ENCODE data around the gene MIER2.

Gene MIER2

DNA sequence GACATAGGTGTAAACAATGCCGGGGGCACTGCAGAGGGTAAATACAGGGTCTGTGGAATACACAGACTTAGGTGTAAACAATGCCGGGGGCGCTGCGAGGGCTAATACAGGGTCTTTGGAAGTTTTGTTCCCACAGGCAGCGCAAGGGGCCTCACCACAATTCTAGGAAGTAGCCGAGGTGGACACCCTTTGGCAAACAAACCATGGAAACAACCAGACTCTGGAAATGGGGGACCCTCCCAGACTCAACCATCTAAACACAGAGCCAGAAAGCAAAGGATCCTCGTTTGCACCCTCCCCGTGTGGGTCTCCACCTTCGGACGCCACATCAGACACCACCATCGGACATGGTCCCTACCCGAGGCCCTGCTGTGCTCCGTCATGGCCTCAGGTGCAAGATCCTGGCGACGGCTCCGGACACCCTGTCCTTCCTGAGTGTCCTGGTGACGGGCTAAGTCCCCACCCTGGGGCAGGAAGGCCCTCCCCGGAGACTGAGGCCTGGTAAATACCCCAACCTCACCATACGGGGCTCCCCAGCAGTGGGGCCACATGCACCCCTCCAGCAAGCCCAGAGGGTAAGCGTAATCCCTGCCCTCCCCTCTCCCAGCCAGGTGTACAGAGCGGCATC lies 36.7 kb downstream of the MIER2 start:
- DNase-seq (ENCODE audit: low spot score): no peak

DNA sequence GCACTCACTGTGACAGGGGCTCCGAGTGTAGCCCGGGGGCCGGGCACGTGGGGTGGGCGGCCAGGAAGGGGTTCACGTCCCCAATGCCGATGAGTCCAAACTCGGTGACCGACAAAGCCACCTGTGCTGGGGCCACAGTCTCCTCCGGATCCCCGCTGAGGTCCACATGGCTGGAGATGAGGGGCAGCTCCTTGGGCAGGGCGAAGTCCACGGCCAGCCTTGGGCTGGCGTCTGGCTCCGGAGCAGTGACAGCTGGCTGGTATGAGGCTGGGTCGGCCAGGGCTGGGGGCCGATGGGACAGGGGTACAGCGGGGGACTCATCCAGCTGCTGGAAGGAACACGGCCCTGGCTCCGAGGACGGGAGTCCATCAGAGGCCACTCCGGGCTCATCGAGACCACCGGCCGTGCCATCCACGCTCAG lies 37.5 kb downstream of the MIER2 start:
- DNase-seq (ENCODE audit: low spot score): no peak

DNA sequence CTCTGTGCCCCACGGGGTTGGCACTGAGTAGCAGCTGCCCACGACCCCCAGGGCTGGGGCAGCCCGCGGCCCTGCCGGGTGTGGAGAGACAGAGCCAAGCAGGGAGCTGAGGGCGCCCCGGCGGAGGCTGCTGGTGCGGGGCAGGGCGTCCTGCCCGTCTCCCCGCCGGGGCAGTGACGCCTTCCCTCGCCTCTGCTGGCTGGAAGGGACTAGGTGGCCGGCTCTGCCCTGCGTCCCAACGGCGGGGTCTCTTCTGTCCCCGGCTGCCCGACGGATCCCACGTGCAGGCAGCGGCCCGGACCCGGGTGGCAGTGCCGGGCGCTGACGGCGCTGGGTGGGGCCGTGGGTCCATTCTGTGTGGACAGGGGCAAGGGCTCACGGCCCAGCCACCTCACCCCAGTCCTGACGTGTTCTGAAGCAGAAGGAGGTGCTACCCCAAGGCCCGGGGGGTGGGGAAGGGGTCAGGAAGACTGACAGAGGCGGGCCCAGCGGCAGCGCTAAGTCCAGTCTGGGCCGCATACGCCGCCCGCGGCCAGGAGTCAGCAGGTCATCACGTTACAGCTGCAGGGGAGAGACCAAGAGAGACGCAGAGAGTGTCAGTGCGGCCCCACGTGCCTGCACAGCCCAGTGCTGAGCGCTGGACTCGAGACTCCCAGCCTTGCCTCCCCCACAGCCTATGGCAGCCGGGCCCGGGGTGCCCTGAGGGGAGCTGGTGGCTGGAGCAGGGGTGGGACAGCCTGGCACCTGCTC lies 38.3 kb downstream of the MIER2 start:
- DNase-seq (ENCODE audit: low spot score): no peak

DNA sequence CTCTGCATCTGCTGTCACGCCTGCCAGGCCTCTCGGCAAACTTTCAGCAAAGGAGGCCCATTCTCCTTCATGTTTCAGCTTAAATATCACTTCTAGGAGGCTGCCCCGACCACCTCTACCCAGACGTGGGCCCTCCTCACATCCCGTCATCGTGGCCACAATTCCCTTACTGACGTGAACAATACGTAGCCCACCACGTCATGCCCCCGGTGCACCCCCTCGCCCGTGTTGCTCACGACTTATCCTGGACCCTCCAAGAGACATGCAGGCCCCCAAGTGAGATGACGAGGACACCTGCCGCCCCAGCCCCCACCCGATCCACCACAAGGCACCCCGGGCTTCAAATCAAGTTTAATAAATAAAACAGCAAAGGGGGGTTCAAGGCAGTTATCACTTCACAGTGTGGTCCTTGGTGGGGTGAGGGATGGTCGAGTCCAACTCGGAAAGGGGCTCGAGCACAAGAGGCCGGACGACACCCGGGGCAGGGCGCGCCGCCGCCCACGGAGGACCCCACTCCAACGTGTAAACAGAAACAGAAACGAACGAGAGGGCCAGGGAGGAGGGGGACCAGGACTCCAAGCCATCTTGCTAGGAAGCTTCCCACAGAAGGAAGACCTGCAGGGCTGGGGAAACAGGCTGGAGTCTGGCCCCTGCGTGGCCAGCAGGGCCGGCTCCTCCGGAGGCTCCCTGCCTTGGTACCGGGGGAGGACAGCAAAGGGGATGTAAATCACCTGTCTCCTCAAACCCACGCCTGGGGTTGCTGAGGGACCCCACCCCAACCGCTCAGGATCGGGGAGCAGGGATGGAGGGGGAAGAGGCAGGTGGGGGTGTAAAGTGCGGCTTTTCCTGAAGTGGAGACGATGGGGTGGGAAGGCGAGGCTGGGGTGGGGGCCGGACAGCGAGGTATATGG lies 39.1 kb downstream of the MIER2 start:
- DNase-seq (ENCODE audit: low spot score): no peak

DNA sequence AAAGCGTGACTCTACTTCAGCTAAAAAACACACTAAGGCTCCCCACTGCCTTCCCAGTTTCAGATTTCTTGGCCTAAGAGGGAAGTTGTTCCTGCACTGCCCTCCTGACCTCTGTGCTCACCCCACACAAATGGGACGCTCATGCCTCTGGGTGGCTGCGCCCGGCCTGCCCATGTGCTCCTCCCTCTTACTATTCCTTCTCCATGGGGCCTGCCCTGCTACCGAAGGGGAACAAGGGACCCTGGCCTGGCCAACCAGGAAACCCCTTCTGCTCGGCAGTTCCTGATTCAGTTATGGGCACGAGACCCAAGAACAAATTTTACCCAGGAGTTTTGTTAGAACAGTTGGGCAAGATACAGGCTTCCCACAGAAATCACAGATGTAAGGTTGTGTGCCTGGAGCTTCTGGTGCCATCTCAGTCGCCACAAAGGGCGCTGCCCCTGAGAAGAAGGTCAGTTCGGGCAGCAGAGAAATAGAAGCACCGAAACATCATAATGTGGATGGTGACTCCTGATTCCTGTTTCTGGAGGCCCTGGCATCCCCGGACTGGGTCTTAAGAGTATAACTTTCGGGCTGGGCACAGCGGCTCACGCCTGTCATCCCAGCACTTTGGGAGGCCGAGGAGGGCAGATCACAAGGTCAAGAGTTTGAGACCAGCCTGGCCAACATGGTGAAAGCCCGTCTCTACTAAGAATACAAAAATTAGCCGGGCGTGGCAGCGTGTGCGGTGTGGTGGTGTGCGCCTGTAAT lies 47.9 kb downstream of the MIER2 start:
- DNase-seq (ENCODE audit: low spot score): no peak

DNA sequence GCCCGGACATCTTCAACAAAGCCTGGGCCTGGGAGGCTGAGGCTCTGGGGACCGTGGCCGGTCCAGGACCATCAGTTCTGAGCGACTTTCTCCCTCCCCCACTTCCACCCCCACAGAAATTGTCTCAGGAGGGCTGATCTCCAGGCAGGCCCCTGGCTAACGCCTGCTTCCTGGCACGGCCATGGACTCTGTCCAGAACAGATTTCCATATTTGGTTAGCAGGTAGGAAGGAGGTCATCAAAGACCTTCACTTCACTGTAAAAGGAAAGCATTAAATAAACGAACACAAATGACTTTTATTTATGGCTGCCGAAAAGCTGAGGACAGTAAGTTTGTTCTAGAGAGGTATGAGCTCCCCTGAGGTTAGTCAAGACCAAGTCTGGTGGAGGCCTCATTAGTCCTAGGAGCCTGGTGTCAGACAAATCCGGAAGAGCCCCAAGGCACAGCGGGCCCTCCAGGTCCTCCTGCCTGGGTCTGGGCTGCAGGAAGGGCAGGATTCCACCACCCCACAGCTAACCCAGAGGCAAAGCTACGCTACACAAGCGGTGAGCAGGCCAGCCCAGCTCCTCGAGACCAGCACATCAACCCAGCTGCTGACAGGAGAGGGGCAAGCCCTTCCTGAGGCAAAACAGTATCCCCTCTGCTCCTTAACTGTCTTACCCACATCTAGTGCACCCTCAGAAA lies 48.8 kb downstream of the MIER2 start:
- DNase-seq (ENCODE audit: low spot score): no peak

DNA sequence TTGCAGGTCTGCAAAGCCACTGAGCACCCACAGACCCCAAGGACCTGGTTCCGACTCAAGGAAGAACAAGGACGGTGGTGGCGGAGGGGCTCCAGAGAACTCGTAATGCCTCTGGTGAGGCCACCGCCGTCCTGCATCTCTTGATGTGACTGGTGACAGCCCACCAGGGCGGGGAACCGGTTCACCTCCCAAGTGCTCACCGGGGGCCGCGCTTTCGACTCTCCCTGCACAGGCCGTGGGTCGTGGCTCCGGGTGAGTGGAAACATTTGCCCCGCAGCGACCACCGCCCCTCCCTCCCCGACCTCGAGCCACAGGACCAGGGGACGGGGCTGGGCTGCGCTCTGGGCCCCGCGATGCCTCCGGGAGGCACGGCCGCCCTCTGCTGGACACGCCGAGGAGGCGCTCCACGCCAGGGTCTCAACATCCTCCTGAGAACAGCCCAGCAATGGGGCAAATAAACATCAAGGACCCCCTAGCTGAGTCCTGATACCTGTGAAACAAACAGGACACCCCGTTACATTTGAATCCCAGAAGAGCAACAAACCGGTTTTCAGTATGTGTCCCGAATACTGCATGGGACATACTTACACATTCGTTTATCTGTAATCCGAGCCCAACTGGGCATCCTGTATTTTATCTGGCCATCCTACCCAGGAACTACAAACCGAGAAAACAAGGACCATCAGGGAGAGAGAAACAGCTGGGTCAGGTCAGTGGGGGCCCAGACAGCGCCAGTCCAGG lies 49.5 kb downstream of the MIER2 start:
- no peak for DNase-seq (ENCODE audit: low spot score)

DNA sequence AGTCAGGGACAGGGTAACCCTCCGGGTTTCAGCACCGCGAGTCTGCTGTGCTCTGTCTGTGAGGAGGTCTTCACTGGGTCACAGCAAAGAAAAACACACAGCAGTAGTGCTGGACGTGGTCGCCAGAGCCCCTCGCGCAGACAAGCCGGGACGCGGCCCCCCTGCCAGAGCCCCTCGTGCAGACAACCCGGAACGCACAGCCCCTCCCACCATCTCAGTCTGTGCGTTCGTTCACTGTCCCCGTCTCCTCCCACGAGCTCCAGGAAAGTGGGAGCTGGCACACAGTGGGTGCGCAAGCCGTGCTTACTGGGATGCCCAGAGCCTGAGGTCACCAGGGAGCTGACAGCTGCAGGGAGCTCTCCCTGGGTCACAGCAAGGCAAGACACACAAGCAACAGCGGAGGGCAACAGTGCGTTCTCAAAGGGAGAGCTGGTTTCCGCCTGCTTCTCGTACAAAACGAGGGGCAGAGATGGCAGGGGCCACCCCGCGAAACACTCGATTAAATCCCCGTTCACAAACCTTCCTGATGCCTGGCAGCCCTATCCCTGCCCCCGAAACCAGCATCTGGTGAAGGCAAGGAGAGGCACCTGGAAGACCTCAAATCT lies 50.2 kb downstream of the MIER2 start:
- no peak for DNase-seq (ENCODE audit: low spot score)

DNA sequence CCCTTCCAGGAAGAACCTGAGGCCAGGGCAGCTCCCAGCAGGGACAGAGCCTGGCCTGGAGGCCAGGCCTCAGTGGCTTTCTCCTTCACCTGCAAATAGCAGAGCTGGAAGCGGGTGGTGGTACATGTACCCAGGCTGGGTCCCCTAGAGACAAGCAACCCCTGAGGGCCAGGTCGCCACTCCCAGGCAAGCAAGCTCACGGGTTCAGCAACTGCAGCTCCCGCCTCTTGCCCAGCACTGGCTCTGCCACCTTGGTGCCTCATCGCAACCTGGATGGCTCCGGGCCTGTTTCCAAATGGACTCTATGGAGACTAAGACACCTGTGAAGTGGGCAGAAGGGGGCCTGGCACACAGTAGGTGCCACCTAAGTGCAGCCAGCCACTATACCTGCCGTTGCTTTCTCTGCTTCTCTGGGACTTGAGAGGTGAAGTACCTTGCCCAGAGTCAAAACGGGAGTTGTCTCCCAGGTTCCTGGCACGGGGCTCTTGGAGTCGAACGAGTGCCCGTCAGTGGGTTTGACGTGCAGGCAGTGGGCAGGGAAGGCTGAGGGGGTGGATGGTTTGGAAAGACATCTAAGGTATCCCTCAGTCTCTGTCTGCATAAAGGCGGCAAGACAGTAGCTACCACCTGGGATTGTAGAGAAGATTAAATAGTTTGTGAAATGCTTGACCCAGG lies 51.0 kb downstream of the MIER2 start:
- no peak for DNase-seq (ENCODE audit: low spot score)

DNA sequence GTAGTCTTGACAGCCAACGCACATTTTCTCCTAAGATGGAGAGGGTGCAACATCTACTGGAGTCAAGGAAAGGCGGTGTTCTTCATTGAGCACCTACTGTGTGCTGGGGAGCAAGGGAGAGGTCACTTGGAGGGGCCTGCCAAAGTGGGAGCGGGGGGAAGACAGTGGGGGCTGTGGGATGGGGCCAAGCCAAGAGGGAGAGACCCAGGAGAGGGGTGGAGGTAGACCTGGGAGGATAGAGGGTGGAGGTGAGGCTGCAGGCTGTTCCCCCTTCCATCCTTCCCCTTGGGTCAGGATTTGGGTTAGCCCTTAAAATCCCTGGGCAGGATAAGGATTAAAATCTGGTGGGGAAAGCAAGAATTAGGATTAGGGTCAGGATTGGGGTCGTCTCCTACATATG lies 51.6 kb downstream of the MIER2 start:
- no peak for DNase-seq (ENCODE audit: low spot score)

DNA sequence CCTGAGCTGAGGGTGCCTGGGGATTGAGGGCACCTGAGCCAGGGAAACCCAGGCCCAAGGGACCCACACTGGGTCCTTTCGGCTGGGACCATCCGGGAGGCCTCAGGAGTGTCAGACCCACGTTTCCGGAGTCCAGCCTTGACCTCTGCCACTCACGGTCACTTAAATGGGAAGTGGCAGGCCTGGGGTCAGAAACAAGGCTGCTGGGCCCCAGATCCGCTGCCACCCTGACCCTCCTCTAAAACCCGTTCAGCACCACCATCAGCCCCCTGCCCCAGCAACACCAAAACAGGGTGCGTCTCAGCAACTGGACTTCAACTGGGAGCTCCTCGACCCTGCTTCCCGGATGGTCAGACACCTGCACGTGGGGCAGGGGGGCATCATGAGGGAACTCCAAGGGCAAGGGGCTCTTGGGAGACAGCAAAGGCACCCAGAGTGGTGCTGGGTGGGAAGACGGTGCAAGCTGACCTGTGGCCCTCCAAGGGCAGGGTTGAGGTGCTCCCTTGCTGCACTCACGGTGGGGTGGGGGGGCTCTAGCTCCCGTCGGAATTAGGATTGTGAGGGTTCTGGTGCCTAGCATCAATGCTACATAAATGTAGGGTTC lies 52.2 kb downstream of the MIER2 start:
- DNase-seq (ENCODE audit: low spot score): no peak

DNA sequence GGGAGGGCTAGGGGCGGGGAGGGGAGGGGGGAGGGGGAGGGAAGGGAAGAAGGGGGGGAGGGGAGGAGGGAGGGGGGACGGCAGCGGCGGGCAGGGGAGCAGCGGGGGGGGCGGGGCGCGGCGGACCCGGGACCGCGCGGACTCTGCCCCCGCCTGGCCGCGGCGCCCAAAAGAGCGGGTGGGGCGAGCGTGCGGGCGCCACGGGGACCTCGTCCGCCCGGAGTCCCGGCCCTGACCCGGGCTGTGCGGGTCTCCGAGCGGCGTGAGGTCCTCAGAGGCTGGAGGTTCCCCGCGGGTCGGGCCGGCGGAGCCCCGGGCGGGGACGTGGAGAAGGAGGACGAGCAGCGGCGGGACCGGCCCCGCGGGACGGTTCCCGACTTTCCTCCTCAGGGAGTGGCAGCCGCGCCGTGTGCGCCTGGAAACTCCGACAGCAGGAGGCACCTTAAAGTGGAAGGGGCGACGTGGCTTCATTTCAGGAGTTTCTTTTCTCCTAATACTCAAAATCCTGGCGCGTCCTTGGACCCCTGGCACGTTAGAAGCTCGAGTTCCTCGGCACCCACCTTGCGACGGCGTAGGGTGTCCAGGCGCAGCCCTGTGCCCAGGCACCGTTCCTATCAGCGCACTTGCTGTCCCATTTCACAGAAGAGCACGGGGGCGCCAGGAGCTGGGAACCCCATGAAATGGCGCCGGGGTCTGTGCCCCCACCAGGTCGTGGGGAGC lies 52.9 kb downstream of the MIER2 start:
- DNase-seq (ENCODE audit: low spot score): no peak

DNA sequence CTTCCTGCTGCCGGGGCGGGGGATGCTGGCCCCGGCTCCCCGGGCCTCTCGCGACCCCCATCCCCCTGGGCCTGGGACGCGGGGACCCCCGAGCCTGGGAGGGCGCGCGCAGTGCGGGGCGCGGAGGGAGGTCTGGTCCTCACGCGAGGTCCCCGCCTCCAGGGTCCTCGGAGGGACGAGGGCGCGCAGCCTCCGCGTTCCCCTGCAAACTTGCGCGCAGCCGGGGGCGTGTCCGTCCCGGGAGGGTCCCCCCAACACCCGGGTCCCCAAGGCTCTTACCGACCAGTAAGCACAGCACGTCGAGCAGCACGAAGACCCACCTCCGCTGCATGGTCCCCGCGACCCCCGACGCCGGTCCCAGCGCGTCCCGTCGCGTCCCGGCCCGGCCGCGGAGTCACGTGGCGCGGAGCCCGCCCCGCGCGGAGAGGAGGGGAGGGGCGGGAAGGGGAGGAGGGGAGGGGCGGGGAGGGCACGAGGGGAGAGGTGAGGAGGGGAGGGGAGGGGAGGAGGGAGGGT lies 53.5 kb downstream of the MIER2 start, which contains the start of gene PLPP2:
Gene PLPP2 (minus strand): TSS at position 398 of the 516 bp plus-strand sequence. CDS start 67 bp downstream, at position 331.
- DNase-seq (ENCODE audit: low spot score): no peak

DNA sequence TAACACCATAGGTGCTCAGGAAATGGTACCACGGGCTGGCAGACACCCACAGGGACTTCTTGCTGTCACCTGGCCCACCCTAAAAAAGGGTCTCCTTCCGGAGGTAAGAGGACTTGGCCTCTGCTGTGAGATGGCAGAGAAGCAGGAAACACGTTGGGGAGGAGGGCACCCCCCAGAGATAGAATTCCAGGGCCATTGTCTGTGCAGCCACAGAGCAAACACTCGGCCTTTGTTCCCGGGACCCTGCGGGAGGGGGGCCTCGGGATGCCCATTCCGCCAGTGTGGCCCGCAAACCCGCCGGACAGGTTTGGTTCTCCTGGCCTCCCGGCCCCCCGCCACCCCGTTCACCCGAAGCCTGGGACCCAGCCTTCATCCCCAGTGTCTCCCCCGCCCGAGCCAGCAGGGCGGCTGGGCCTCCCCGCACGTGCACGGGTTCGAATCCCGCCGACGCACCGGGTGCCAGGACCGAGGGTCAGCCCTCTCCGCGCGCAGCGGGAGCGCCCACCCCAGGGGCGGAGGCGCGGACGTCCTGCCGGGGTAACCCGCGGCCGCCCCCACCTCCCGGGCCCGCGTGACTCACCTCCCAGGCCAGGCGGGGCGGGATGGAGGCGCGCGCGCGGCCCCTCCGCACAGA lies 54.1 kb downstream of the MIER2 start:
- no peak for DNase-seq (ENCODE audit: low spot score)

DNA sequence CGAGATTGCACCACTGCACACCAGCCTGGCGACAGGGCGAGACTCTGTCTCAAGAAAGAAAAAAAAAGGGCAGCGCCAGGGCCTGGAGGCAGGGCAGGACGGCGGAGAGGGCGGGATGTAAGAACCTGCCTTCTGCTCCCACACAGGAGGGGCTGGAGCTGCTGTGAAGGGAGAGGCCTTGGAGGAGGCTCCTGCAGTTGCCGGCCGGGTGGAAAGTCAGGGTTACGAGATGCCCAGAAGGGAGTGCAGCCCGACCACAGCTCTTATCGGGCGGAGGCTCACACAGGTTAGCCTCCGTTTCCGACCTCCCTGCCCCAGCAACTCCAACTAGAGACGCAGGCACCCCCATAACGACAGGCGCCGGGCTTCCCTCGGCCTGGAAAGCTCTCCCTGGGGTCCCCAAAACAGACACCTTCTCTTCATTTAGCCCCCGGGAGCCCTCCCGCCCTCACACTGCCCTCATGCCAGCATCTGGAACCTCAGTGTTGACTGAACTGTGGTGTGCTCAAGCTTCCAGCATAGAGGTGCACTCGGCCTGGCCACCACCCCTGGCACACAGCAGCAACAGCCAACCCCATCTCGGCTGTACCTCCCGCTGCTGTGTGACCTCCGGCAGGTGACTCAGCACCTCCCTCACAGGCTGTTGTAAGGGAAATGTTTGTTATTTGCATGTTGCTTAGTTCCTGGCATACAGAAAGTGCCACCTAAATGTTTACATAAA lies 54.8 kb downstream of the MIER2 start:
- no peak for DNase-seq (ENCODE audit: low spot score)

DNA sequence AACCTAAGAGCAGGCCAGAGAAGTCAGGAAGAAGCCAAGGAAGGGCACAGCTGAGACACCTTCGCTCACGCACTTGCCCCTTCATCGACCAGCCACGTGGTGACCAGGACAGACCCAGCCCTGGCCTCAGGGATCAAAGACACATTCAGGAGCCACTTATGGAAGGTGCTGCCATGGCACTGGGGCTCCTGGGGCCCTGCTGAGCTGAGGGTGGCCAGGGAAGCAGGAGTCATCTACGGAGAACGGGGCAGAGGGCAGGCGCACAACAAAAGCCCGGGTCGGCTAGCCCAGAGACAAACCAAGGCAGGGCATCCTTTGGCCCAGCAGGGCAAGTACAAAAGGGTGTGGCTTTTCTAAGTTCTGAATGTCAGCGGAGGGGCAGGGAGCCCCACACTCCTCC lies 55.7 kb downstream of the MIER2 start:
- DNase-seq (ENCODE audit: low spot score): no peak

DNA sequence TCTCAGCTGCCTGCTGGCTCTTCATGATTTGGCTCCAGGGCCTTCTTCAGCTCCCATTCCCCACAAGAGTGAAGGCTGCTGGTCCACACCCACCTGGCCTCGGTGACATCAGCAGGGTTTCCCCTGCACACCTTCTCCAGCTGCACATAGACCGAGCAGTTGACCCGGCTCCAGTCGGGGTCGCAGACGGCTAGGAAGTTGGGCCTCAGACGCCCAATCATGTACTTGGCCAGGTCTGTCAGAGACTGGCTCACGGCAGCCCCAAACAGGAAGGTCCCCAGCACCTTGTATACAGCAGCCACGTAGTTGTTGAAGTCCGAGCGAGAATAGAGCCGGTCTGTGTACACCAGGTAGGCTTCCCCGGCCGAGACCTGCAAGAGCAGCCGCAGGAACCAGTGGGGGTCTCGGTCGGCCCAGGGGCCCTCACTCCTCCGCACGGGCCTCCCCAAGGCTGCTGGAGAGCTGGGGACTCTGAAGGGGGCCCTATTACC lies 57.2 kb downstream of the MIER2 start:
- no peak for DNase-seq (ENCODE audit: low spot score)

Data from hematopoietic multipotent progenitor cell treated with erythropoietin and hydrocortisone succinate and interleukin-3 and kit ligand, for 17 days (in vitro differentiated cells).